Measurements from ENCODE around the gene ZCCHC9.
"Not testable (repeated sequence)": the region's sequence is repeated elsewhere in the genome, so short reads cannot be mapped to it uniquely, and the experiment has no call there.

ZCCHC9 gene

GRCh38 chr5:81254886-81255559, 46.4 kb upstream of the ZCCHC9 start:
- H3K27ac ChIP-seq (ENCODE audit: low read depth, low read length) = no peak overlapping the region
- H3K4me2 ChIP-seq (ENCODE audit: low read depth, low read length, poor library complexity, severe bottlenecking) = no peak overlapping the region
- H3K27me3 ChIP-seq (ENCODE audit: low read length) = no peaks in the 10 kb centered on the region
- H3K9me3 ChIP-seq (ENCODE audit: insufficient read depth, low read length) = no peaks in the 10 kb centered on the region
- H3K4me3 ChIP-seq (ENCODE audit: insufficient read depth, low read length, poor library complexity, severe bottlenecking) = no peak overlapping the region
- H3K79me2 ChIP-seq (ENCODE audit: insufficient read depth, low read length) = no peaks in the 10 kb centered on the region; the same call in 1 of the 2 replicates
- H3K9me2 ChIP-seq (replicated peaks; ENCODE audit: insufficient read depth, low read length) = no peaks in the 10 kb centered on the region
- TF ChIP-seq CTCF (IDR thresholded peaks at IDR 0.05; ENCODE audit: insufficient read depth, low read length, poor library complexity, severe bottlenecking) = no peak
- TF ChIP-seq EZH2phosphoT487 (conservative IDR thresholded peaks at IDR 0.05; ENCODE audit: low read length) = no peak
- H4K20me1 ChIP-seq (ENCODE audit: low read depth, low read length) = no peaks in the 10 kb centered on the region
- H3F3A ChIP-seq (ENCODE audit: insufficient read depth) = no peaks in the 10 kb centered on the region
- H3K9ac ChIP-seq (ENCODE audit: low read length) = no peak overlapping the region
- H3K36me3 ChIP-seq (ENCODE audit: low read length) = no peaks in the 10 kb centered on the region
- H2AFZ ChIP-seq (ENCODE audit: low read depth, low read length, severe bottlenecking) = no peak overlapping the region

GRCh38 chr5:81256766-81257165, 44.6 kb upstream of the ZCCHC9 start:
- Histone ChIP-seq H3K4me2 (ENCODE audit: low read depth, low read length, poor library complexity, severe bottlenecking) (no peak overlapping the region), H2AFZ (ENCODE audit: low read depth, low read length, severe bottlenecking) (no peak overlapping the region), H3K79me2 (ENCODE audit: insufficient read depth, low read length) (no peaks in the 10 kb centered on the region; the same call in 1 of the 2 replicates), H3K9me2 (replicated peaks; ENCODE audit: insufficient read depth, low read length) (no peaks in the 10 kb centered on the region), H3K36me3 (ENCODE audit: low read length) (no peaks in the 10 kb centered on the region), H3K9ac (ENCODE audit: low read length) (no peak overlapping the region), H3F3A (ENCODE audit: insufficient read depth) (no peaks in the 10 kb centered on the region), H3K9me3 (ENCODE audit: insufficient read depth, low read length) (no peaks in the 10 kb centered on the region), H4K20me1 (ENCODE audit: low read depth, low read length) (no peaks in the 10 kb centered on the region), H3K27ac (ENCODE audit: low read depth, low read length) (no peak overlapping the region), H3K27me3 (ENCODE audit: low read length) (no peaks in the 10 kb centered on the region), H3K4me3 (ENCODE audit: insufficient read depth, low read length, poor library complexity, severe bottlenecking) (no peak overlapping the region)
- no peak for TF ChIP-seq CTCF (IDR thresholded peaks at IDR 0.05; ENCODE audit: insufficient read depth, low read length, poor library complexity, severe bottlenecking)
- TF ChIP-seq EZH2phosphoT487 (conservative IDR thresholded peaks at IDR 0.05; ENCODE audit: low read length) = no peak

GRCh38 chr5:81262796-81263195, 38.6 kb upstream of the ZCCHC9 start:
- H3K4me3 ChIP-seq (ENCODE audit: insufficient read depth, low read length, poor library complexity, severe bottlenecking); H3K36me3 ChIP-seq (ENCODE audit: low read length): not testable (repeated sequence)

GRCh38 chr5:81265101-81265500, 36.3 kb upstream of the ZCCHC9 start:
- H3K9ac ChIP-seq (ENCODE audit: low read length) = no peak overlapping the region
- no peak overlapping the region for H3K4me3 ChIP-seq (ENCODE audit: insufficient read depth, low read length, poor library complexity, severe bottlenecking)
- no peaks in the 10 kb centered on the region; the same call in 1 of the 2 replicates for H3K79me2 ChIP-seq (ENCODE audit: insufficient read depth, low read length)
- H3K9me2 ChIP-seq (replicated peaks; ENCODE audit: insufficient read depth, low read length) = no peaks in the 10 kb centered on the region
- TF ChIP-seq CTCF (IDR thresholded peaks at IDR 0.05; ENCODE audit: insufficient read depth, low read length, poor library complexity, severe bottlenecking) = no peak
- H3F3A ChIP-seq (ENCODE audit: insufficient read depth) = no peaks in the 10 kb centered on the region
- no peaks in the 10 kb centered on the region for H3K27me3 ChIP-seq (ENCODE audit: low read length)
- no peaks in the 10 kb centered on the region for H3K36me3 ChIP-seq (ENCODE audit: low read length)
- no peak overlapping the region for H2AFZ ChIP-seq (ENCODE audit: low read depth, low read length, severe bottlenecking)
- no peaks in the 10 kb centered on the region for H3K9me3 ChIP-seq (ENCODE audit: insufficient read depth, low read length)
- no peaks in the 10 kb centered on the region for H4K20me1 ChIP-seq (ENCODE audit: low read depth, low read length)
- H3K27ac ChIP-seq (ENCODE audit: low read depth, low read length) = no peak overlapping the region
- H3K4me2 ChIP-seq (ENCODE audit: low read depth, low read length, poor library complexity, severe bottlenecking) = no peak overlapping the region

More at GRCh38 chr5:81262796-81263195, 38.6 kb upstream of the ZCCHC9 start:
- H2AFZ ChIP-seq (ENCODE audit: low read depth, low read length, severe bottlenecking); H3K9ac ChIP-seq (ENCODE audit: low read length); H3K9me3 ChIP-seq (ENCODE audit: insufficient read depth, low read length); H3K79me2 ChIP-seq (ENCODE audit: insufficient read depth, low read length); H4K20me1 ChIP-seq (ENCODE audit: low read depth, low read length); H3K27me3 ChIP-seq (ENCODE audit: low read length); H3K9me2 ChIP-seq (replicated peaks; ENCODE audit: insufficient read depth, low read length); H3K4me2 ChIP-seq (ENCODE audit: low read depth, low read length, poor library complexity, severe bottlenecking); H3F3A ChIP-seq (ENCODE audit: insufficient read depth); H3K27ac ChIP-seq (ENCODE audit: low read depth, low read length): not testable (repeated sequence)
